GM18868 (cell line): Measurements from ENCODE around the gene ZNF277.

ENCODE experiments used
- ATAC-seq: cut with Tn5 transposase; IDR thresholded peaks from one replicate; pipeline ENCODE4 v1.9.1; 2021; ENCODE audit warnings: mild to moderate bottlenecking, moderate library complexity; ENCODE audit not compliant: unreplicated experiment

Gene ZNF277

GRCh38 chr7:112383671-112384417, 177.3 kb downstream of the ZNF277 start:
- ATAC-seq: peak; percentile 78

- ATAC-seq: no peak
Observed at GRCh38 chr7:112385516-112385915, 179.0 kb downstream of the ZNF277 start.

- no peak for ATAC-seq
Observed at GRCh38 chr7:112386619-112387018, 180.1 kb downstream of the ZNF277 start.

- no peak for ATAC-seq
Observed at GRCh38 chr7:112390167-112390566, 183.7 kb downstream of the ZNF277 start.

- peak; percentile 60 for ATAC-seq
Observed at GRCh38 chr7:112391079-112391821, 184.8 kb downstream of the ZNF277 start.

- ATAC-seq: peak; percentile 77
Observed at GRCh38 chr7:112391841-112392286, 185.4 kb downstream of the ZNF277 start.
